T-helper 22 cell (primary cell): ENCODE measurements around the gene SLC25A19.
A peak's percentile ranks its signal among the peaks of the same experiment; 100 is the strongest.
"Not testable (repeated sequence)": the region's sequence is repeated elsewhere in the genome, so short reads cannot be mapped to it uniquely, and the experiment has no call there.

Experiments
- DNase-seq: peaks from one replicate; pipeline ENCODE4 v3.0.0-alpha.2; 2020; ENCODE audit warnings: low read depth

The SLC25A19 gene

DNA sequence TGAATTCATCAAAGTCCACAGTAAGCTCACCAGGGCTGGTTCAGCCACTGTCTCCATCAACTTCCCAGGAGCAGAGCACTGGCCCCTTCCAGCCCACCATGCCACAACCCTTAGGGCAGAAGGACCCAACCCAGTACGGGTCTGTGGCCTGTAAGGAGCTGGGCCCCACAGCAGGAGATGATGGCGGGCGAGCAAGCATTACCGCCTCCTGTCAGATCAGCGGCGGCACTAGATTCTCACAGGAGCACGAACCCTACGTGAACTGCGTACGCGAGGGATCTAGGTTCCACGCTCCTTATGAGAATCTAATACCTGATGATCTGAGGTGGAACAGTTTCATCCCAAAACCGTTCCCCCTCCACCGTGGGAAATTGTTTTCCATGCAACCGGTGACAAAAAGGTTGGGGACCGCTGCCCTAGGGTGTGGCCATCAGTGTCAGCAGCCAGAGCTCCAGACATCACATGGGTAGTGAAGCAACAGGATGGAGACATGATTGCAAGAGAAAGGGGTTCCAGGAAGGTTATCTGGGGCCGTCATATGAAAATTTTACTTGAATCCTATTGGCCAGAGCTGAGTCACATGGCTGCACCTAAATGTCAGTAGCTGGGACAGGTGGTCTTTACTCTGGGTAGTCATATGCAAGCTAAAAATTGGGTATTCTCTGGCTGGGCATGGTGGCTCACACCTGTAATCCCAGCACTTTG is 12.4 kb upstream of the SLC25A19 start:
- no peak for DNase-seq

GRCh38 chr17:75301049-75301448 is 11.8 kb upstream of the SLC25A19 start:
- no peak for DNase-seq

- no peak for DNase-seq
Observed at GRCh38 chr17:75300280-75300679, 11.0 kb upstream of the SLC25A19 start.

DNA sequence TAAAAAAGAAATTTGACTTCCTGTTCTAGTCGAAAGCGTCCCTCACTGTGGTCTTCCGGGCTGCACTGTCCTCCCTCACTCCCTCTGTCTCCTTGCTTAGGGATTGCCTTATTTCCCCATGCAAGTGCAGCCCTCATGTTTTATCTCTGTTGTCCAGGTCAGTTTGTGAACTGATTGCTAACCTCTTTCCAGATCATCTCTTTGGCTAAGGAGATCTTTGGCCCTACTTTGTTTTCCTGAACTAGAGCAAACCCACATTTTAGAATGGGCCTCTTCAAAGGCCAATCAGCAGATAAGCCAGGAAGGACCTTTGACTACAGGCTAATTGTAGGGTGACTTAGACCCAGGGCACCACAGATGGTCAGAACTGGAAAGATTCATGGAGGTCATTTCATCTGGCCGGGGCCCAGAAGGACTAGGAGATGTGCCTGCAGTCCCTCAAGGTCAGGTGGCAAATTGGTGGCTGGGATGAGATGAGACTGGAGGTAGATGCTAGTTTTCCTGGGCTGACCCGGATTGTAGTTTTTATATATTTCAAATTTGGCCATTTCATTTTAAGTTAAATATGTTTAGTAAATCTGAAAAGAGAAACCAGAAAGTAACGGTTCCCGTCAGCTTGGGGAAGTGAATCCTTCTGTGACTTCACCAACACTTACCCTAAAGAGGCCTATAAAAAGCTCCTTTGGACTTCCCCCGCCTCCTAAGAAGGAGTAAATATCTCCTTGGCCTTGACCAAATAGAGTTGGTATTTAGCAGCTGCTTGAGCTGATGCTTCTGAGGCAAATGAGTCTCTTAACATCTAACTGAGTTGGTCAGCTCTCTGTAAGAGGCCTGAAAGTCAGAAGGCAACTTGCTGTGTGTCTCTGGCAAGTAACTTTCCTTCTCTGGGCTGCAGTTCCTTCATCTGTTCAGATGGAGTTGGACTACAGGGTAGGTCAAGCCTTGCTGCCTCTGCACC is 6.2 kb upstream of the SLC25A19 start:
- no peak for DNase-seq

GRCh38 chr17:75292810-75293448 is 3.7 kb upstream of the SLC25A19 start:
- not testable (repeated sequence) for DNase-seq

- peak; percentile 62 for DNase-seq
Observed at GRCh38 chr17:75289832-75290337, 652 bp upstream of the SLC25A19 start.

DNA sequence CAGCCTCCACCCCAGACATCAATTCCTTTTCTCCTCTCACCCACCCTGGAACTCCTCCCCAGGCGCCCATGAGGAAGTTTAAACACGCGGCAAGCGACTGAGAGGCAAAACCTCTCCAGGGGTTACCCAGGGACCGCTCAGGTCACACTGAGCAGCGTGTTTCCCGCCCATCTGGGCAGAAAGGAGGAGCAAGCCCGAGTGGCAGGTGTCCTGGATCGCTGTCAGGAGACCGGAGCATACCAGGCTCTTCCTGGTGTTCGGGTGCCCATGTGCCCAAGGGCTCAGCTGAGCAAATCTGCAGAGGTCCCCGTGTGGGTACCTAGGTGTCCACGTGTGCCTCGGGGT is 491 bp downstream of the SLC25A19 start:
- DNase-seq, result no peak

DNA sequence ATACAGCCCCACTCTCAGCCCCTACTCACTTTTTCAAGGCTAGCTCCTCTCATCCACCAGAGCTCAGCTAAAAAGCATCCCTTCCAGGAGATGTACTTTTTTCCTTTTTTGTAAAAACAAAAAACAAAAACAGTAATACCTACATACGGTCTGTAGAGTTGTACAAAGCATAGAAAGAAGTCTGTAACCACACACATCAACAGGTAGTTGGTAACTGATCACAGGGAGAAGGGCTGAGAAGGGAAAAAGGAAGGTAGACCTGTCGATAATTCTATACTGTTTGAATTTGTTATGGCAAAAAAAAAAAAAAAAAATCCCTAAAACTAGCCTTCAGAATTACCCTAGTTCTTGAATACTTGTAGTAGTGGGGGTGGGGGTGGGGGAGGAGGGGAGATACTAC is 874 bp downstream of the SLC25A19 start:
- no peak for DNase-seq

GRCh38 chr17:75287221-75287620 is 2.0 kb downstream of the SLC25A19 start:
- no peak for DNase-seq

- no peak for DNase-seq
Observed at GRCh38 chr17:75285123-75285522, 4.1 kb downstream of the SLC25A19 start.

DNA sequence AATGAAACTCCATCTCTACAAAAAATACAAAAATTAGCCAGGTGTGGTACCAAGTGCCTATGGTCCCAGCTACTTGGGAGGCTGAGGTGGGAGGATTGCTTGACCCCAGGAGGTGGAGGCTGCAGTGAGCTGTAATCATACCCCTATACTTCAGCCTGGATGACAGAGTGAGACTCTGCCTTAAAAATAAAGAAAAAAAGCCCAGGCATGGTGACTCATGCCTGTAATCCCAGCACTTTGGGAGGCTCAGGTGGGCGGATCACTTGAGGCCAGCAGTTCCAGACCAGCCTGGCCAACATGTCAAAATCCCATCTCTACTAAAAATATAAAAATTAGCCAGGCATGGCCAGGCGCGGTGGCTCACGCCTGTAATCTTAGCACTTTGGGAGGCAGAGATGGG is 9.0 kb downstream of the SLC25A19 start:
- DNase-seq, result not testable (repeated sequence)

- DNase-seq, result no peak
Observed at GRCh38 chr17:75277664-75278071, 11.6 kb downstream of the SLC25A19 start.

- DNase-seq, result no peak
Observed at GRCh38 chr17:75273977-75274708, 15.1 kb downstream of the SLC25A19 start.

DNA sequence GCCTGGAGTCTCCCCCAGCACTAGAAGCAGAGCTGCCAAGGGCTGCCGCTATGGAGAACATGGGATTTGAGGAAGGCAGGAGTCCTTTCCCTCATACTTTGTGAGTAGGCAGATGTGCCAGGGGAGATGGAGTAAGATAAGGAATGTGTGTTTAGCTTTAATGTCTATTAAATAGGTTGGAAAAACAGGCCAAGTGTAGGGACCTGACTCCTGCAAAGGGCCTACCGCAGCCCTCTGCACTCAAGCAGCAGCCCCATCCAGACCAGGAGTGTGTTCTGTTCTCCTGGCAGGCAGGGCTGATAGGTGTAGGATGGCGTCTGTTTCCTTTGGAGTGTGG is 16.4 kb downstream of the SLC25A19 start:
- DNase-seq, result no peak

- no peak for DNase-seq
Observed at GRCh38 chr17:75271955-75272847, 17.0 kb downstream of the SLC25A19 start.

- DNase-seq, result peak; percentile 73
Observed at GRCh38 chr17:75271233-75271954, 17.8 kb downstream of the SLC25A19 start.

DNA sequence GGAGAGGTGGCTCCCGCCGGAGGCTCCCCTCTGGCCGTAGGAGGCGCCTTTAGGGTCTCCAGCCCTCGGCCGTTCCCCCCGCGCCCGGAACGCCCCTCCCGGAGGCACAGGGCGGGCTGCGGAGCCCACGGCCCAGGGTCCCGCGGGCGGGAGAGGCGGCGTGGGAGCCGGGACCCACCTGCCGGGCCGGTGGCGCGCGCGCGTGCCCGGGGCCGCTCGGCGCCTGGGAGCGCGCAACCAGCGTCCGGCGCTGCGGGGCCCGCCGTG is 18.3 kb downstream of the SLC25A19 start, which contains the start of gene MIF4GD:
Gene MIF4GD, minus strand, starts transcription at position 266 of the 267 bp plus-strand sequence. CDS start 1,036 bp downstream, outside the sequence.
- DNase-seq, result no peak

- peak; percentile 13 for DNase-seq
Observed at GRCh38 chr17:75270218-75270965, 18.8 kb downstream of the SLC25A19 start.

- no peak for DNase-seq
Observed at GRCh38 chr17:75269844-75270217, 19.4 kb downstream of the SLC25A19 start.
